GM19397 (cell line): ENCODE data around the gene MSANTD7.
"Not testable (repeated sequence)": the region's sequence is repeated elsewhere in the genome, so short reads cannot be mapped to it uniquely, and the experiment has no call there.

Source experiments
- ATAC-seq: cut with Tn5 transposase; IDR thresholded peaks from one replicate; pipeline ENCODE4 v1.9.1; 2021; ENCODE audit warnings: mild to moderate bottlenecking, moderate library complexity; ENCODE audit not compliant: unreplicated experiment

The MSANTD7 gene

GRCh38 chr10:14837003-14837756, 926 bp upstream of the MSANTD7 start:
- no peak for ATAC-seq

DNA sequence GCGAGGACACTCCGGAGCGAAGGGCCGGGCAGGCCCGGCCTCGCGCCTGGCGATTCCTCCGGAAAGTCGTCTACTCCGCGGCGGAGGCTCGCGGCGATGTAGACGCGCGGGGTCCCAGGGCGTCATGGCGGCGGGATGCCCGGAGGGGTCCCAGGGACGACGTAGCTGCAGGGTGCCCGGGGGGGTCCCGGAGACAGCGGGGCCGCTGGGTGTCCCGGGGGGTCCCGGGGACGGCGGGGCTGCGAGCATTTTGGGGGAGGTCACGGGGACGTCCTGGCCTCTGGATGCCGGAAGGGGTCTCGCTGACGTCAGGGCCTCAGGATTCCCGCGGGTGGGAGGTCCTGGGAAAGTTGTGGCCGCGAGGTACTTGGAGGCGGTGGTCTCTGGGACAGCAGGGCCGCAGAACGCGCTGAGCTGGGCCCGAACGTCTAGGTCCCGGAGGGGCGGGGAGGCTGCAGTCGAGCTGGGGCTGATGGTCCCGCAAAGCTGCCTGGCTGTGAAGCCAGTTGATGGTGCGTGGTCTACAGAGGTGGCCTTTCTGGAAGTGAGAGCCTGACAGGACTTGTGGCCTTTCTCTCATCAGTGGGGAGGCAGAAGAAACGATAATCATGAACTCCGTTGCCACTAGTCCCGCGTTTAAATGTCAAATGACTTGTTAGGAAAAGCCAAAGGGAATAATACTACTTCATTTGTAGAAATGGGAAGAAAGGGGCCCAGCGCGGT, 637 bp downstream of the MSANTD7 start:
- peak; percentile 5 for ATAC-seq

GRCh38 chr10:14839305-14839695, 1.2 kb downstream of the MSANTD7 start:
- no peak for ATAC-seq

- ATAC-seq = no peak
Observed at GRCh38 chr10:14840178-14840577, 2.1 kb downstream of the MSANTD7 start.

DNA sequence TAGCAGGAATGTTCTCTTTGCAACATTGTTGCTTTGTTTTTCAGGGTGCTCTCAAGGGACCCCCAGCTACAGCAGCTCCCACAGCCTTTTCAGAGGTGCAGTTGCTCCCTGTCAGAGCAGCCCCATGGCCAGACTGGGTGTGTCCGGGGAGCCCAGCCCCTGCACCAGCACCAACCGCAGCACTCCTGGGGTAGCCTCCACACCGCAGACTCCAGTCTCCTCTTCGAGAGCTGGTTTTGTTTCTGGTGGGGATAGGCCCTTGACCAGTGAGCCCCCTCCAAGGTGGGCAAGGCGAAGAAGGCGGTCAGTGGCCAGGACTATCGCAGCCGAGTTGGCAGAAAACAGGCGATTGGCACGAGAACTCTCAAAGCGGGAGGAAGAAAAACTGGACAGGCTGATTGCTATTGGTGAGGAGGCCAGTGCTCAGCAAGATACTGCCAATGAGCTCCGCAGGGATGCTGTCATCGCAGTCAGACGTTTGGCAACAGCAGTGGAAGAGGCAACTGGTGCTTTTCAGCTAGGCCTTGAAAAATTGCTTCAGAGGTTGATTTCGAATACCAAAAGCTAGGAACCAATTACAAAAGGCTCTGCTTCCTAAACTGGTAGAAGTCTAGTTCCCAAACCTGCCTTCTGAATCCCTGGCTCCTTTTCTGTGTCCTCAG, 5.4 kb downstream of the MSANTD7 start:
- no peak for ATAC-seq

DNA sequence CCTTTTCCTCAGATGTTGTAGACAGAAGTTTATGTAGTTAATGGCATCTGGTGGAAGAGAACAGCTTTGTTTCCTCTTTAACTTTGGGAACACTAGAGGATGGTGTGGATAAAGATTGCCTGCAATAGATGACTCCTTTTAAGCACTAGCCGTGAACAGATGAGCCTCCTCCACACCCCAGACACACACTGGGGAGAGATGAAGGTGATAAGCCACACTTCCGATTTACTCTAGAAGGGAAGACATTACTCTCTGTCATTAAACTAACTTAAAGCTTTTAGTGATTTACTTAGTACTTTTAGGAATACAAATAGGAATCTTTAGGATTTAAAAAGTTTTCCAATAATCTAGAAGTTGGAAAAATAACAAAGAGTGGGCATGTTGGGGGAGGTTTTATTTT, 6.8 kb downstream of the MSANTD7 start:
- ATAC-seq = no peak

- no peak for ATAC-seq
Observed at GRCh38 chr10:14852236-14852635, 14.1 kb downstream of the MSANTD7 start.

GRCh38 chr10:14855453-14855852, 17.3 kb downstream of the MSANTD7 start:
- ATAC-seq = no peak

GRCh38 chr10:14858338-14858960, 20.3 kb downstream of the MSANTD7 start:
- no peak for ATAC-seq

DNA sequence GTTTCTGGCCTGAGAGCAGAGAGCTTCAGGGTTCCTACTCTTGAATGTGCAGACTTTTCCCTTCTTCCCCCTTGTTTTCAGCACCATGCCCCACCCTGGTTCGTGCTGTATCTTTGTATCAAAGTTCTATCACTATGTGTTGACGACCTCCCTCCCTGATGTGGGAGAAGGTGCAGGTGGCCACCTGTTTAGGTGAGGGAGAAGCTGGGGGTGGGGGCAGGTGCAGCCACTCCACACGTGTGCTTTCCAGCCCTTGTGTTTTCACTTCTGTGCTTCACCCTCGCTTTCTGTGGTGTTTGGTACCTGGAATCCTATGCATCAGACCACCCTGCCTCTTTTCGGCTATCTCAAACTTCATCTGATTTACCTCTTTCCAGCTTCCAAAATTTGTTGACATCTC, 20.9 kb downstream of the MSANTD7 start:
- no peak for ATAC-seq

DNA sequence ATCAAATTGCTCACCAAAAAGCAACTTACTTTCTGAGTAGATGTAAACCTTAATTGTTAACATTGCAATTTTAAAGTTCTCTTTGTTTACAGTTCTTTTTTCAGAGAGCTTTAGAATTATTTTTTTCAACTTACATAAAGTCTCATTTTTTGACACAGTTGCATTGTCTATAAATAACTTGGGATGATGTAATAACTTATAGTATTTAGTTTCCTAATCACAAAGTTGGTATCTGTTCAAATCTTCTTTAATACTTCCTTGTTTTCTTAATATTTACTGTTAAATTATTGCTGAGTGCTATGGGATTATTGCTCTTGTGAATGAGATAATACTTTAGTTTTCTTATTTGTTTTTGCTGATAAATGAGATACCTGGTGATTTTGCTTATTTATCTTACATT, 21.7 kb downstream of the MSANTD7 start:
- no peak for ATAC-seq

DNA sequence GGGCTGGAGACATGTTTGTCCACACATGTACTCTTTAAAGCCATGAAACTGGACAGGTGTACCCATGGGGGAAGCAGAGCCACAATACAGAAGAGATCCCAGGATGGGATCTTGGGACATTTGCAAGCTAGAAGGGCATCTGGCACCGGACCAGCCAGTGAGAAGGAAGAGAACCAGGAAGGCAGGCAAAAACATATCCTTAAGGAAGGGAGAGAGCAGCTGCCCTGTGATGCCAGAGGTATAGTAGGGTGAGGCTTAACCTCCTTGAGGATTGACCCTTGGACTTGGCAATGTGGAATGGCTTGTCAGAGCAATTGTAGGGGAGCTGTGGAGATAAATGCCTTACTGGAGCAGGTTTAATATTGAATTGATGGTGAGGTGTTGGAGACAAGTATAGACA, 22.7 kb downstream of the MSANTD7 start:
- ATAC-seq = no peak

- ATAC-seq = not testable (repeated sequence)
Observed at GRCh38 chr10:14864466-14864865, 26.4 kb downstream of the MSANTD7 start.

- ATAC-seq = not testable (repeated sequence)
Observed at GRCh38 chr10:14864871-14865270, 26.8 kb downstream of the MSANTD7 start.

DNA sequence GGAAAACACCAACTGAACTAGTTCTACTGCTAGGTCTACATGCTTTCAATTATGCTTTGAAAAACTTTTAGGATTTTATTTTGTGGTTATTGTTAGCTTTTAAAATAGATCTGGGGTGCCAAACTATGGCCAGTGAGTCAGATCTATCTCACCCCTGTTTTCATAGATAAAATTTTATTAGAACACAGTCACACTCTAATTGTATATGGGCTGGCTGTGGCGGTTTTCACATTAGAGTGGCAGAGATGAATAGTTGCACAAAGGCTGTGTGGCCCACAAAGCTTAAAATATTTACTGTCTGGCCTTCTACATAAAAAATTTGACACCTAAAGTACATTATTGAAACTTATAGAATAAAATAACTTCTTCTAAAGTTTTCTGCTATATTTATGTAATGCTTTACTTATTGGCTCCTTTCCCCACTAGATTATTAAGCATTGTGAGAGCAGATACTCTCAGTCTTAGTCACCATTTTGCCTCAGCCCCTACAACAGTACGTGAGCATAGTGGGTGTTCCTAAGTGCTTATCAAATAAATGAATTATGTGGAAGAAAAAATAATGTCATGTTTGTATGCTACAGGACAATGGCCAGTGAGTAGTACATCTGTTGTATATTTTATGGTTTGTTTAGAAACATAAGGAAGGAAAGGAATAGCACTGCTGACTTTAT, 35.1 kb downstream of the MSANTD7 start:
- no peak for ATAC-seq

DNA sequence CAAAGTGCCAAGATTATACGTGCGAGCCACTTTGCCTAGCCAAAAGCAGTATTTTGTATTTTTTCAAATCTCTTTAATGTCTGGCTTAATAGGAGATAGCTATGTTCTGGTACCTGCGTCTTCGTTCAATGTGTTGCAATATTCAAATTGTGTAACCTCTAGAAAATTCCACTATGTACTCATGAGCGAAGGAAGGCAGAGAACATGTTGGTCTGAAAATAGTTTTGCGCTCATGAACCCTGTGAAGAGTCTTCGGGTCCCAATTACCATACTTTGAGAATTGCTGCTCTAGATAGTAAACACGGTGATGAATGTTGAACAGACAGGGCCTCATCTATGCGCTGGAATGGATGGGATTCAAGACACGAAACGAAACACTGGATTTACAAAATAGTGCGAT, 37.8 kb downstream of the MSANTD7 start:
- ATAC-seq = no peak

DNA sequence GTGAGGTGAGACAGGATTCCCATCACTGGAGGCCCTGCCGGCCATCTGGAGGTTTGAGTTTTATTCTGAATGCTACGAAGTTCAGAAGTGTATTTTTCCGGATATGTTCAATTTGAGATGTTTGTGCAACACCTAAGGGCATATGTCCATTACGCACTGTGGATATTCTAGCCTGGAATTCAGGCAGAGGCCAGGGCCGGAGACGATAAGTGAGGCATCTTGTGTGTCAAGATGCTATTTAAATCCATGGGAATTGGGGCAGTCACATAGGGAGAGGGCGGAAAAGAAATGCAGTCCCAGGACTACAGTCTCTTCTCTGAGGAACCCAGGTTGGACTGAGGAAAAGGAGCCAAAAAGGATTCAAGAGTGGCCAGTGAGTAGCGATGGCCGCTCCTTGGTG, 38.7 kb downstream of the MSANTD7 start:
- ATAC-seq = no peak

- ATAC-seq = peak; percentile 94
Observed at GRCh38 chr10:14878266-14879123, 40.4 kb downstream of the MSANTD7 start, which contains the start of gene SUV39H2. Gene SUV39H2 (plus strand): TSS chr10:14878866. CDS start chr10:14878889, 23 bp downstream.

GRCh38 chr10:14879124-14879927, 41.2 kb downstream of the MSANTD7 start:
- ATAC-seq = peak; percentile 26
